CD4-positive, alpha-beta T cell (primary cell): Measurements from ENCODE around the gene ITGA2. TPM values are rescaled to one million over a fixed set of nuclear protein-coding genes. Genes with fewer than 3 reads are reported as not detected.

ENCODE experiments used
- ATAC-seq: fragments of 200-7000 bp; cut with Tn5 transposase; one replicate; pipeline ENCODE4 v1.10.0; 2022; ENCODE audit warnings: mild to moderate bottlenecking; ENCODE audit not compliant: poor library complexity
- CTCF ChIA-PET: fragments of 350-600 bp; sonication (Branson Sonifier 250); formaldehyde crosslinking; loops from one replicate; lab custom pipeline; 2021; ENCODE audit warnings: antibody characterized with exemption, inconsistent platforms; lab: Charles Lee
- POLR2A ChIA-PET: fragments of 350-600 bp; sonication (Branson Sonifier 250); formaldehyde crosslinking; loops from one replicate; lab custom pipeline; 2021; ENCODE audit warnings: antibody characterized with exemption, inconsistent platforms; lab: Charles Lee
- DNase-seq, 14 experiments: peaks; one replicate each; pipeline ENCODE4 v3.0.0-alpha.2; 2013 to 2020; ENCODE audit warnings: mixed read lengths in 2 of 14
- H3K27ac ChIP-seq, 2 donors: one replicate each; pipeline versions ENCODE4 v1.5.1 to v1.7.0; 2013; ENCODE audit warnings: low read length in 2 of 2, low read depth in 1 of 2, mild to moderate bottlenecking in 1 of 2
- H3K27me3 ChIP-seq, 2 experiments: 1 replicate in 1 of 2; 2 replicates in 1 of 2; pipeline versions ENCODE4 v1.6.1 to v1.7.0; 2013; ENCODE audit warnings: low read length in 2 of 2, control low read depth in 1 of 2, mild to moderate bottlenecking in 1 of 2, moderate library complexity in 1 of 2; ENCODE audit not compliant: insufficient read depth in 2 of 2, control insufficient read depth in 1 of 2
- H3K36me3 ChIP-seq: one replicate; pipeline ENCODE4 v1.6.1; 2013; ENCODE audit warnings: low read length, control low read depth; ENCODE audit not compliant: insufficient read depth
- H3K4me1 ChIP-seq: one replicate; pipeline ENCODE4 v1.6.1; 2013; ENCODE audit warnings: low read length, control low read depth; ENCODE audit not compliant: insufficient read depth
- H3K4me3 ChIP-seq: one replicate; pipeline ENCODE4 v1.5.1; 2013; ENCODE audit warnings: mild to moderate bottlenecking, low read length, moderate library complexity
- H3K9me3 ChIP-seq, 2 experiments: 1 replicate in 1 of 2; 2 replicates in 1 of 2; pipeline versions ENCODE4 v1.6.1 to v1.7.0; 2013; ENCODE audit warnings: low read length in 2 of 2, mild to moderate bottlenecking in 2 of 2, control low read depth in 1 of 2, moderate library complexity in 1 of 2; ENCODE audit not compliant: control insufficient read depth in 1 of 2, insufficient read depth in 1 of 2
- H3K27ac Mint-ChIP-seq: one replicate; pipeline ENCODE4 v1.8.0; 2020; ENCODE audit warnings: mixed read lengths
- H3K27me3 Mint-ChIP-seq: one replicate; pipeline ENCODE4 v1.8.0; 2021; ENCODE audit warnings: mixed read lengths
- H3K36me3 Mint-ChIP-seq: one replicate; pipeline ENCODE4 v1.8.0; 2021; ENCODE audit warnings: low read depth, mixed read lengths
- H3K4me1 Mint-ChIP-seq: one replicate; pipeline ENCODE4 v1.8.0; 2021; ENCODE audit warnings: low read depth, mixed read lengths
- H3K4me3 Mint-ChIP-seq: one replicate; pipeline ENCODE4 v1.8.0; 2020; ENCODE audit warnings: mild to moderate bottlenecking, mixed read lengths
- H3K9me3 Mint-ChIP-seq: one replicate; pipeline ENCODE4 v1.8.0; 2020; ENCODE audit warnings: mixed read lengths
- CTCF ChIP-seq: fragments of 200-600 bp; IDR thresholded peaks from one replicate; pipeline ENCODE4 v1.8.0; 2022; ENCODE audit warnings: antibody characterized with exemption, mild to moderate bottlenecking
- intact Hi-C, 2 experiments: fragments of 100-400 bp; cut with DNase I in 1 of 2; cut with micrococcal nuclease in 1 of 2; formaldehyde crosslinking; loops; one replicate each; pipeline versions ENCODE4 v1.15.1 to v1.9.0; 2023 to 2025; cut with DNase I, micrococcal nuclease
- total RNA-seq, 174 experiments: library from RNA in 2 of 174; stranded (reverse) in 2 of 174; gene quantifications; one replicate each; pipeline ENCODE4 v1.2.3 and lab custom pipeline; 2021 to 2026

ITGA2 gene
- total RNA-seq, 2 experiments from 2014 or later: 0.03 to 0.11 TPM

GRCh38 chr5:53116597-53116996 is 127.4 kb downstream of the ITGA2 start:
- H3K9me3 ChIP-seq: no peaks in the 10 kb centered on the region
- ATAC-seq: no peak
- Mint-ChIP-seq H3K9me3 (no peaks in the 10 kb centered on the region), H3K27me3 (no peaks in the 10 kb centered on the region), H3K4me3 (no peak overlapping the region), H3K4me1 (no peaks in the 10 kb centered on the region), H3K36me3 (no peaks in the 10 kb centered on the region), H3K27ac (no peak overlapping the region)
- no peaks in the 10 kb centered on the region for H3K27me3 ChIP-seq
- ChIA-PET CTCF (no interaction called here), POLR2A (interaction anchor here (1.2 kb wide), 1 partner anchor 27 kb away, joined by 3 read pairs; no protein-coding TSS in a partner anchor)
- no peaks in the 10 kb centered on the region for H3K4me1 ChIP-seq
- intact Hi-C loops: no loop called here
- H3K27ac ChIP-seq: no peak overlapping the region
- no peak for DNase-seq
- no peaks in the 10 kb centered on the region for H3K36me3 ChIP-seq
- no peak overlapping the region for H3K4me3 ChIP-seq
- no peak for TF ChIP-seq CTCF

- CTCF ChIA-PET: no interaction called here
- Histone ChIP-seq H3K36me3 (no peaks in the 10 kb centered on the region), H3K4me3 (no peak overlapping the region), H3K27me3 (no peaks in the 10 kb centered on the region), H3K4me1 (no peaks in the 10 kb centered on the region), H3K27ac (no peak overlapping the region), H3K9me3 (no peaks in the 10 kb centered on the region)
- no peak for DNase-seq
- Mint-ChIP-seq H3K27ac (no peak overlapping the region), H3K36me3 (no peaks in the 10 kb centered on the region), H3K4me3 (no peak overlapping the region), H3K4me1 (no peaks in the 10 kb centered on the region), H3K9me3 (no peaks in the 10 kb centered on the region), H3K27me3 (no peaks in the 10 kb centered on the region)
- intact Hi-C loops: no loop called here
- no peak for ATAC-seq
- POLR2A ChIA-PET: interaction anchor here (1.1 kb wide), 1 partner anchor 9 kb away, joined by 3 read pairs; the partner anchor contains the start of gene MOCS2
- TF ChIP-seq CTCF: no peak
Observed at GRCh38 chr5:53118879-53119278, 129.7 kb downstream of the ITGA2 start.

- no peak overlapping the region for H3K4me3 ChIP-seq
- H3K36me3 Mint-ChIP-seq: no peaks in the 10 kb centered on the region
- ChIA-PET CTCF (interaction anchor here (1.6 kb wide), 1 partner anchor 16 kb away, joined by 3 read pairs; no protein-coding TSS in a partner anchor), POLR2A (no interaction called here)
- TF ChIP-seq CTCF: no peak
- DNase-seq (no peak), ATAC-seq (no peak)
- H3K27ac Mint-ChIP-seq: no peak overlapping the region
- H3K4me1 Mint-ChIP-seq: no peaks in the 10 kb centered on the region
- H3K36me3 ChIP-seq: no peaks in the 10 kb centered on the region
- no peaks in the 10 kb centered on the region for H3K4me1 ChIP-seq
- no peak overlapping the region for H3K27ac ChIP-seq
- no peaks in the 10 kb centered on the region for H3K27me3 ChIP-seq
- H3K9me3 ChIP-seq: no peaks in the 10 kb centered on the region
- intact Hi-C loops: loop anchor here in 1 of 2 experiments (10.0 kb wide), 1 partner anchor 1105 kb away; no protein-coding TSS in a partner anchor
- H3K4me3 Mint-ChIP-seq: no peak overlapping the region
- H3K27me3 Mint-ChIP-seq: no peaks in the 10 kb centered on the region
- no peaks in the 10 kb centered on the region for H3K9me3 Mint-ChIP-seq
Observed at GRCh38 chr5:53120165-53120564, 131.0 kb downstream of the ITGA2 start.
